HCT116 (cell line): ENCODE results near the gene DGKB. TPM values are rescaled to one million over a fixed set of nuclear protein-coding genes. Genes with fewer than 3 reads are reported as not detected.

ENCODE experiments used
- ATAC-seq: fragments of 200-7000 bp; cut with Tn5 transposase; 2 replicates; pipeline ENCODE4 v1.9.1; 2020; ENCODE audit warnings: mild to moderate bottlenecking, moderate library complexity
- BruUV-seq: library from RNA; stranded (reverse); fragments of 400-500 nt; replicated peaks from 2 replicates; lab custom pipeline; 2021; lab: Mats Ljungman, UMichigan
- CTCF ChIA-PET: fragments of 300-600 bp; sonication (Branson Sonifier 250); formaldehyde crosslinking; loops from one replicate; lab custom pipeline; 2021; ENCODE audit warnings: antibody characterized with exemption; lab: Charles Lee
- POLR2A ChIA-PET: fragments of 300-600, 350-600 bp; sonication (Branson Sonifier 250); formaldehyde crosslinking; loops from one replicate; lab custom pipeline; 2021; ENCODE audit warnings: antibody characterized with exemption; lab: Charles Lee
- RAD21 ChIA-PET, 2 experiments: fragments of 300-600 bp; sonication (Branson Sonifier 250); formaldehyde crosslinking; loops; one replicate each; lab custom pipeline; 2023; ENCODE audit warnings: low total read pairs in 2 of 2; ENCODE audit not compliant: uncharacterized antibody in 2 of 2, unreplicated experiment in 2 of 2, low non-redundant PET in 1 of 2; lab: Charles Lee
- DNase-seq: peaks from one replicate; pipeline ENCODE4 v3.0.0-alpha.2; 2010; ENCODE audit warnings: low read depth, low spot score
- H2AFZ ChIP-seq: fragments of 200-600 bp; shearing (Covaris generic), sonication (generic); 2 replicates; pipeline ENCODE4 v1.6.1; 2017; ENCODE audit warnings: low read depth, mixed run types, mixed read lengths, antibody characterized with exemption, low read length; ENCODE audit not compliant: poor library complexity, severe bottlenecking
- H3K27ac ChIP-seq: 2 replicates; pipeline ENCODE4 v1.5.1; 2012; ENCODE audit warnings: low read depth, low read length
- H3K27me3 ChIP-seq: fragments of 200-600 bp; sonication (generic); 2 replicates; pipeline ENCODE4 v1.6.1; 2016; ENCODE audit warnings: mixed run types, low read length, mixed read lengths; ENCODE audit not compliant: insufficient read depth
- H3K36me3 ChIP-seq, 2 experiments: fragments of 200-500 bp in 1 of 2; fragments of 200-600 bp in 1 of 2; sonication (Bioruptor generic) in 1 of 2; sonication (generic) in 1 of 2; 2 replicates each; pipeline versions ENCODE4 v1.5.1 to v1.6.1; 2014 to 2016; ENCODE audit warnings: low read length in 2 of 2, inconsistent platforms in 1 of 2, mixed read lengths in 1 of 2, mixed run types in 1 of 2; ENCODE audit not compliant: insufficient read depth in 2 of 2, control insufficient read depth in 1 of 2
- H3K4me1 ChIP-seq, 2 experiments: fragments of 200-600 bp in 1 of 2; sonication (generic) in 1 of 2; 2 replicates each; pipeline versions ENCODE4 v1.5.1 to v1.6.1; 2012 to 2017; ENCODE audit warnings: low read length in 2 of 2, inconsistent platforms in 1 of 2, mild to moderate bottlenecking in 1 of 2, mixed read lengths in 1 of 2, mixed run types in 1 of 2, moderate library complexity in 1 of 2; ENCODE audit not compliant: insufficient read depth in 2 of 2, control insufficient read depth in 1 of 2
- H3K4me2 ChIP-seq: fragments of 200-600 bp; sonication (generic); 2 replicates; pipeline ENCODE4 v1.6.1; 2017; ENCODE audit warnings: mixed run types, low read length, mixed read lengths
- H3K4me3 ChIP-seq, 2 experiments: fragments of 200-600 bp in 1 of 2; sonication (generic) in 1 of 2; replicated peaks in 1 of 2; 2 replicates each; pipeline ENCODE4 v1.5.1; 2011 to 2016; ENCODE audit warnings: low read length in 2 of 2, control low read depth in 1 of 2, low read depth in 1 of 2, mild to moderate bottlenecking in 1 of 2, mixed read lengths in 1 of 2, mixed run types in 1 of 2
- H3K79me2 ChIP-seq: fragments of 200-600 bp; sonication (generic); 2 replicates; pipeline ENCODE4 v1.6.1; 2017; ENCODE audit warnings: mild to moderate bottlenecking, mixed run types, low read length, moderate library complexity, mixed read lengths; ENCODE audit not compliant: insufficient read depth
- H3K9ac ChIP-seq: fragments of 200-600 bp; sonication (generic); 2 replicates; pipeline ENCODE4 v1.6.1; 2016; ENCODE audit warnings: low read length, mixed read lengths
- H3K9me2 ChIP-seq: fragments of 200-600 bp; sonication (generic), shearing (Covaris generic); 2 replicates; pipeline ENCODE4 v1.6.1; 2017; ENCODE audit warnings: mixed run types, mild to moderate bottlenecking, moderate library complexity; ENCODE audit not compliant: insufficient read depth
- H3K9me3 ChIP-seq, 2 experiments: fragments of 200-500 bp in 1 of 2; fragments of 200-600 bp in 1 of 2; sonication (Bioruptor generic) in 1 of 2; sonication (generic) in 1 of 2; 2 replicates each; pipeline ENCODE4 v1.6.1; 2014 to 2017; ENCODE audit warnings: low read length in 2 of 2, mixed read lengths in 2 of 2, inconsistent platforms in 1 of 2, low read depth in 1 of 2, mild to moderate bottlenecking in 1 of 2, mixed run types in 1 of 2, moderate library complexity in 1 of 2; ENCODE audit not compliant: control insufficient read depth in 1 of 2, insufficient read depth in 1 of 2
- H4K20me1 ChIP-seq: fragments of 200-600 bp; sonication (generic), shearing (Covaris generic); 2 replicates; pipeline ENCODE4 v1.6.1; 2017; ENCODE audit warnings: mixed run types, mild to moderate bottlenecking, moderate library complexity; ENCODE audit not compliant: insufficient read depth
- CBX3 ChIP-seq: IDR thresholded peaks from 2 replicates; pipeline ENCODE4 v1.6.1; 2012; ENCODE audit warnings: low read depth
- CEBPB ChIP-seq: IDR thresholded peaks from 2 replicates; pipeline ENCODE4 v1.6.1; 2012; ENCODE audit warnings: low read depth
- EGR1 ChIP-seq: IDR thresholded peaks from 2 replicates; pipeline ENCODE4 v1.6.1; 2012; ENCODE audit warnings: low read depth
- EZH2 ChIP-seq: fragments of 200-600 bp; sonication (generic); IDR thresholded peaks from 2 replicates; pipeline ENCODE4 v1.6.1; 2017; ENCODE audit warnings: antibody characterized with exemption, mixed run types
- JUND ChIP-seq: IDR thresholded peaks from 2 replicates; pipeline ENCODE4 v1.6.1; 2012
- POLR2A ChIP-seq: IDR thresholded peaks from 2 replicates; pipeline ENCODE4 v1.7.0; 2011; ENCODE audit warnings: borderline replicate concordance; ENCODE audit not compliant: insufficient read depth, insufficient read length; ENCODE audit errors: extremely low read depth
- POLR2AphosphoS5 ChIP-seq: IDR thresholded peaks from 2 replicates; pipeline ENCODE4 v1.6.1; 2011; ENCODE audit warnings: mild to moderate bottlenecking, low read depth, low read length, moderate library complexity
- RAD21 ChIP-seq: IDR thresholded peaks from 2 replicates; pipeline ENCODE4 v1.6.1; 2012; ENCODE audit warnings: low read depth, mild to moderate bottlenecking
- SIN3A ChIP-seq: IDR thresholded peaks from 2 replicates; pipeline ENCODE4 v1.6.1; 2012; ENCODE audit warnings: low read depth
- SP1 ChIP-seq: IDR thresholded peaks from 2 replicates; pipeline ENCODE4 v1.6.1; 2012; ENCODE audit warnings: low read depth
- SRF ChIP-seq: IDR thresholded peaks from 2 replicates; pipeline ENCODE4 v1.6.1; 2012; ENCODE audit warnings: low read depth
- YY1 ChIP-seq: IDR thresholded peaks from 2 replicates; pipeline ENCODE4 v1.6.1; 2011; ENCODE audit warnings: low read length, low read depth, moderate library complexity, mild to moderate bottlenecking; ENCODE audit not compliant: insufficient replicate concordance; ENCODE audit errors: extremely low read depth
- ZFX ChIP-seq: fragments of 450-650 bp; IDR thresholded peaks from 2 replicates; pipeline ENCODE4 v1.6.1; 2017
- ZNF274 ChIP-seq: fragments of 200-500 bp; sonication (Bioruptor generic); IDR thresholded peaks from 2 replicates; pipeline ENCODE4 v1.6.1; 2014; ENCODE audit warnings: mild to moderate bottlenecking, low read depth, low read length, inconsistent platforms
- intact Hi-C: fragments of 100-400 bp; cut with micrococcal nuclease; formaldehyde crosslinking; loops from 2 replicates; pipeline ENCODE4 v1.10.0; 2022
- total RNA-seq: library from RNA; stranded (reverse); gene quantifications from one replicate; pipeline ENCODE4 v1.2.1, GENCODE V29; 2021; ENCODE audit not compliant: unreplicated experiment
- TF ChIP-seq, protein P1 (sequence below): IDR thresholded peaks from 2 replicates; pipeline ENCODE4 v1.6.1; 2012
- TF ChIP-seq, protein P2 (sequence below), 3 experiments: fragments of 200-600 bp in 1 of 3; sonication (generic) in 1 of 3; IDR thresholded peaks in 2 of 3; conservative IDR thresholded peaks in 1 of 3; 2 replicates each; pipeline ENCODE4 v1.5.1; 2012 to 2017; ENCODE audit warnings: low read depth in 2 of 3, low read length in 2 of 3, antibody characterized with exemption in 1 of 3, borderline replicate concordance in 1 of 3, control low read depth in 1 of 3, mild to moderate bottlenecking in 1 of 3, mixed read lengths in 1 of 3, mixed run types in 1 of 3, moderate library complexity in 1 of 3; ENCODE audit not compliant: insufficient read depth in 1 of 3
- TF ChIP-seq, protein P3 (sequence below): IDR thresholded peaks from 2 replicates; pipeline ENCODE4 v1.6.1; 2011; ENCODE audit warnings: mild to moderate bottlenecking, low read length, moderate library complexity; ENCODE audit not compliant: insufficient replicate concordance; ENCODE audit errors: extremely low read depth
- TF ChIP-seq, protein P4 (sequence below): IDR thresholded peaks from 2 replicates; pipeline ENCODE4 v1.6.1; 2012

DGKB gene
- total RNA-seq, 1 experiment from 2014 or later = 0.05 TPM

DNA sequence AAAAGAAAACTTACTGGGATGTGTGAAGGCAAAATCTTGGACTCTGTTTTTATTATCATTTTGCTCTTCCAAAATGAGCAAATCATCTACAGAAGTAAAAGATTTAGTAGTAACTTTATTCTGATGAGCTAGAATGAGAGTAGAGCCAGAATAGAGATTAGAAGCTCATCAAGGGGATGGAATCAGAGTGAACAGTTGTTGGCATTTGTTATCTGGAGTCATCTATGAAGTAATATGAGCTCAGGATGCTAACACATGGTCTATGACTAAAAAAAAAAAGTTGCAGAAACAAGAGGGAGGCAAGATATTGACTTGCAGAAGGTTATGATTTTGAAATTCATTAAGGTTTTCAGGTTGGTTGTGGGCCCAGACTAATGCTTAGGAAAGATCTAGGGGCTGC is 504.0 kb downstream of the DGKB start:
- intact Hi-C loops = no loop called here
- CTCF ChIA-PET = no interaction called here

More for the DNA sequence above, 504.0 kb downstream of the DGKB start:
- POLR2A ChIA-PET = no interaction called here
- no peaks in the 10 kb centered on the region for H3K4me1 ChIP-seq
- H3K9me3 ChIP-seq = no peaks in the 10 kb centered on the region
- no TSS peak for BruUV-seq
- H3K27ac ChIP-seq = no peak overlapping the region
- H3K27me3 ChIP-seq = no peaks in the 10 kb centered on the region
- no peak for TF ChIP-seq JUND
- TF ChIP-seq ZNF274 = no peak
- TF ChIP-seq ZFX = no peak
- no peak for TF ChIP-seq SP1
- TF ChIP-seq SRF = no peak
- no peak for TF ChIP-seq CEBPB
- TF ChIP-seq EZH2 = no peak
- TF ChIP-seq SIN3A = no peak
- no peak for TF ChIP-seq YY1
- TF ChIP-seq POLR2A = no peak
- TF ChIP-seq CBX3 = no peak
- no peak for TF ChIP-seq RAD21
- TF ChIP-seq, protein P1, sequence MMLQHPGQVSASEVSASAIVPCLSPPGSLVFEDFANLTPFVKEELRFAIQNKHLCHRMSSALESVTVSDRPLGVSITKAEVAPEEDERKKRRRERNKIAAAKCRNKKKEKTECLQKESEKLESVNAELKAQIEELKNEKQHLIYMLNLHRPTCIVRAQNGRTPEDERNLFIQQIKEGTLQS = no peak
- TF ChIP-seq, protein P2, sequence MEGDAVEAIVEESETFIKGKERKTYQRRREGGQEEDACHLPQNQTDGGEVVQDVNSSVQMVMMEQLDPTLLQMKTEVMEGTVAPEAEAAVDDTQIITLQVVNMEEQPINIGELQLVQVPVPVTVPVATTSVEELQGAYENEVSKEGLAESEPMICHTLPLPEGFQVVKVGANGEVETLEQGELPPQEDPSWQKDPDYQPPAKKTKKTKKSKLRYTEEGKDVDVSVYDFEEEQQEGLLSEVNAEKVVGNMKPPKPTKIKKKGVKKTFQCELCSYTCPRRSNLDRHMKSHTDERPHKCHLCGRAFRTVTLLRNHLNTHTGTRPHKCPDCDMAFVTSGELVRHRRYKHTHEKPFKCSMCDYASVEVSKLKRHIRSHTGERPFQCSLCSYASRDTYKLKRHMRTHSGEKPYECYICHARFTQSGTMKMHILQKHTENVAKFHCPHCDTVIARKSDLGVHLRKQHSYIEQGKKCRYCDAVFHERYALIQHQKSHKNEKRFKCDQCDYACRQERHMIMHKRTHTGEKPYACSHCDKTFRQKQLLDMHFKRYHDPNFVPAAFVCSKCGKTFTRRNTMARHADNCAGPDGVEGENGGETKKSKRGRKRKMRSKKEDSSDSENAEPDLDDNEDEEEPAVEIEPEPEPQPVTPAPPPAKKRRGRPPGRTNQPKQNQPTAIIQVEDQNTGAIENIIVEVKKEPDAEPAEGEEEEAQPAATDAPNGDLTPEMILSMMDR (IDR thresholded peaks at IDR 0.05 in 2 of 3, conservative IDR thresholded peaks at IDR 0.05 in 1 of 3; ENCODE audit: borderline replicate concordance in 1 of 3, insufficient read depth in 1 of 3, low read depth in 2 of 3, low read length in 2 of 3) = no peak
- TF ChIP-seq, protein P3, sequence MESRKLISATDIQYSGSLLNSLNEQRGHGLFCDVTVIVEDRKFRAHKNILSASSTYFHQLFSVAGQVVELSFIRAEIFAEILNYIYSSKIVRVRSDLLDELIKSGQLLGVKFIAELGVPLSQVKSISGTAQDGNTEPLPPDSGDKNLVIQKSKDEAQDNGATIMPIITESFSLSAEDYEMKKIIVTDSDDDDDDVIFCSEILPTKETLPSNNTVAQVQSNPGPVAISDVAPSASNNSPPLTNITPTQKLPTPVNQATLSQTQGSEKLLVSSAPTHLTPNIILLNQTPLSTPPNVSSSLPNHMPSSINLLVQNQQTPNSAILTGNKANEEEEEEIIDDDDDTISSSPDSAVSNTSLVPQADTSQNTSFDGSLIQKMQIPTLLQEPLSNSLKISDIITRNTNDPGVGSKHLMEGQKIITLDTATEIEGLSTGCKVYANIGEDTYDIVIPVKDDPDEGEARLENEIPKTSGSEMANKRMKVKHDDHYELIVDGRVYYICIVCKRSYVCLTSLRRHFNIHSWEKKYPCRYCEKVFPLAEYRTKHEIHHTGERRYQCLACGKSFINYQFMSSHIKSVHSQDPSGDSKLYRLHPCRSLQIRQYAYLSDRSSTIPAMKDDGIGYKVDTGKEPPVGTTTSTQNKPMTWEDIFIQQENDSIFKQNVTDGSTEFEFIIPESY = no peak
- TF ChIP-seq, protein P4, sequence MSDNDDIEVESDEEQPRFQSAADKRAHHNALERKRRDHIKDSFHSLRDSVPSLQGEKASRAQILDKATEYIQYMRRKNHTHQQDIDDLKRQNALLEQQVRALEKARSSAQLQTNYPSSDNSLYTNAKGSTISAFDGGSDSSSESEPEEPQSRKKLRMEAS = no peak
- TF ChIP-seq POLR2AphosphoS5 = no peak
- no peak for TF ChIP-seq EGR1
- no peaks in the 10 kb centered on the region for H4K20me1 ChIP-seq
- H3K9ac ChIP-seq = no peak overlapping the region
- no peak overlapping the region for H3K4me2 ChIP-seq
- no peak overlapping the region for H3K4me3 ChIP-seq
- H3K36me3 ChIP-seq = no peaks in the 10 kb centered on the region
- ATAC-seq (no peak), DNase-seq (no peak)
- no peaks in the 10 kb centered on the region for H3K79me2 ChIP-seq
- RAD21 ChIA-PET = no interaction called here
- H3K9me2 ChIP-seq = no peaks in the 10 kb centered on the region; the same call in 1 of the 2 replicates
- no peak overlapping the region for H2AFZ ChIP-seq
